Activated T-cell treated with anti-CD3 and anti-CD28 coated beads, Interleukin-2, amount 50 U/mL, for 24 hours (primary cell): ENCODE data around the gene DYNLRB2.

ENCODE experiments used
- DNase-seq: peaks from one replicate; pipeline ENCODE4 v3.0.0-alpha.2; 2020
- H3K27ac Mint-ChIP-seq: 2 replicates; pipeline ENCODE4 v1.8.0; 2020; ENCODE audit warnings: mild to moderate bottlenecking, mixed read lengths
- H3K27me3 Mint-ChIP-seq: 2 replicates; pipeline ENCODE4 v1.8.0; 2020; ENCODE audit warnings: mixed read lengths
- H3K36me3 Mint-ChIP-seq: 2 replicates; pipeline ENCODE4 v1.8.0; 2020; ENCODE audit warnings: low read depth, mixed read lengths
- H3K4me1 Mint-ChIP-seq: 2 replicates; pipeline ENCODE4 v1.8.0; 2020; ENCODE audit warnings: low read depth, mixed read lengths
- H3K4me3 Mint-ChIP-seq: 2 replicates; pipeline ENCODE4 v1.8.0; 2020; ENCODE audit warnings: mild to moderate bottlenecking, moderate library complexity, mixed read lengths
- H3K9me3 Mint-ChIP-seq: 2 replicates; pipeline ENCODE4 v1.8.0; 2020; ENCODE audit warnings: mixed read lengths

Gene DYNLRB2

DNA sequence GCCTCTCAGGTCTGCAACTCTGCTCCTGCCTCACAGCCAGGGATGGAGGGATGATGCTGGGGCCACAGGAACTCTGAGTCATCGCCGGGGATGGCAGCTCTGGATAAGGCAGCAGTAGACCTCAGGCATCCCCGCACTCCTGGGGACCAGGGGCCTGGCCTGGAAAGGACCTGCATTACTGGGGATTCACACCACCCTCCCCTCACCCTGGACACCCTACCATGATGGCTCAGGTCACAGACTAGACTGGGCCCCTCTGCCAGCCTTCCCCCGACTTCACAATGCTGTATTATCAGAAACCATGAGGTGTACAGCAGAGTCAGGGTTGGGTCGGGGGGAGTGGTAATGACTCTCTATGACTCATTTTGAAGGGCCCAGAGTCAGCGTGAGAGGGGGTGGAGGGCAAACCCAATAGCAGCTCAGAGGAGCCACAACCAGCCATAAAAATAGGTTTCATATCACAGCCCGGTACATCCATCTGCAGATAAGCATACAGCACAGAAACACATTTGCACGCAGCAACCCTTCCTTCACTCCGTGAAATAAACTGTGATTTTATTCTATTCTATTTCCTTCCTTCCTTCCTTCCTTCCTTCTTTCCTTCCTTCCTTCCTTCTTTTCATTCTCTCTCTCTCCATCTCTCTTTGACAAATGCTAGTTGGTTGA lies 28.8 kb downstream of the DYNLRB2 start:
- Mint-ChIP-seq H3K4me1 (peaks cover 40% of the 10 kb centered on the region), H3K36me3 (no peaks in the 10 kb centered on the region), H3K4me3 (peak overlapping the region; percentile 2), H3K27me3 (no peaks in the 10 kb centered on the region), H3K9me3 (peaks cover 9% of the 10 kb centered on the region), H3K27ac (peak overlapping the region; percentile 79)
- peak; percentile 78 for DNase-seq

DNA sequence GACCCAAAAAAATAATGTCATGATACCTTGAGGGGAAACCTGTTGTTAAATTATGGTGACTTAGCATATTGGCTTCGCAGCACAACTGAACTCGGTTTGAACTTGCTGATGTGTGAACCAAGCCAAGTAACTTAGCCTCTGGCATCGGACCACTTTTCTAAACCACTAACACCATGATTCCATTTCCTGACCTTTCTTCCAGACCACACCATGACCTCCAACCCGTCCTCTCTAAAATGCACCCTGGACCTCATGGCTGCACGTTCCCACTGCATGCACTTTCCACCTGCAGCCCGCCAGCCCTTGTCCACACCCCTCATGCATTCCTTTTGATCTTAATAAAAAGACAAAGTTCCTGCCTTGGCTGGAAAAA lies 29.3 kb downstream of the DYNLRB2 start:
- Mint-ChIP-seq H3K27me3 (no peaks in the 10 kb centered on the region), H3K4me1 (peaks cover 34% of the 10 kb centered on the region), H3K9me3 (peaks cover 9% of the 10 kb centered on the region), H3K4me3 (peak overlapping the region; percentile 2), H3K27ac (peak overlapping the region; percentile 79), H3K36me3 (no peaks in the 10 kb centered on the region)
- no peak for DNase-seq

DNA sequence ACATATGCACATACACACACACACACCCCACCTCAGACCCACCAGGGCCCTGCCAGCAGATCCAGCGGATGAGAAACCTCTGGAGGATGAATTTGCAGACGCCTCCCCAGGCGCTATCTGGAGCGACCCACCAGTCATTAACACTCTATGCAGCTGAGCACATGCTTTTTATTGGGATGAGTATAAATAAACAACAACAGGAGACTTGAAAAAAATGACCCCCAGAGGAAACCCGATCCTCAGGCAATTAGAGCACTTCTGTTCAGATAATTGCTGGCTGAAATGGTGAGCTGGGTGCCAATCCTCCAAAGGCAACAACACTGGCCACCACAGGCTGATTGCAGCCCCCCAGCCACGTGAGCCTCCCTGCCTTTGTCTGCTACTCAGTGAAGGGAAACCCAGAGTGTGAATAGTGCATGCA lies 32.9 kb downstream of the DYNLRB2 start:
- Mint-ChIP-seq H3K36me3 (no peaks in the 10 kb centered on the region), H3K4me3 (no peak overlapping the region), H3K27me3 (no peaks in the 10 kb centered on the region), H3K27ac (no peak overlapping the region), H3K4me1 (peaks cover 34% of the 10 kb centered on the region), H3K9me3 (peaks cover 6% of the 10 kb centered on the region)
- no peak for DNase-seq

DNA sequence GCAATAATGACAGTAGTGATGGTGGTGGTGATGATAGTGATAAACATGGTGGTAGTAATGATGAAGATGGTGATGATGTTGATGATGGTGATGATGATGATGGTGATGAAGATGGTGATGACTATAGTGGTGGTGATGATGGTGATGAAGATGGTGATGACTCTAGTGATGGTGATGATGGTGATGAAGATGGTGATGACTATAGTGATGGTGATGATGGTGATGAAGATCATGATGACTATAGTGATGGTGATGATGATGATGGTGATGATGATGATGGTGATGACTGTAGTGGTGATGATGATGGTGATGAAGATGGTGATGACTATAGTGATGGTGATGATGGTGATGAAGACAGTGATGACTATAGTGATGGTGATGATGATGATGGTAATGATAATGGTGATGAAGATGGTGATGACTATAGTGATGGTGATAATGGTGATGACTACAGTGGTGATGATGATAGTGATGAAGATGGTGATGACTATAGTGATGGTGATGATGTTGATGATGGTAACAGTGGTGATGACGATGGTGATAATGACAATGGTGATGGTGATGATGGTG lies 35.6 kb downstream of the DYNLRB2 start:
- no peak for DNase-seq
- no peak overlapping the region for H3K4me3 Mint-ChIP-seq
- no peak overlapping the region for H3K27ac Mint-ChIP-seq
- H3K4me1 Mint-ChIP-seq = peaks cover 36% of the 10 kb centered on the region
- H3K27me3 Mint-ChIP-seq = no peaks in the 10 kb centered on the region
- peaks cover 9% of the 10 kb centered on the region for H3K9me3 Mint-ChIP-seq
- H3K36me3 Mint-ChIP-seq = no peaks in the 10 kb centered on the region

DNA sequence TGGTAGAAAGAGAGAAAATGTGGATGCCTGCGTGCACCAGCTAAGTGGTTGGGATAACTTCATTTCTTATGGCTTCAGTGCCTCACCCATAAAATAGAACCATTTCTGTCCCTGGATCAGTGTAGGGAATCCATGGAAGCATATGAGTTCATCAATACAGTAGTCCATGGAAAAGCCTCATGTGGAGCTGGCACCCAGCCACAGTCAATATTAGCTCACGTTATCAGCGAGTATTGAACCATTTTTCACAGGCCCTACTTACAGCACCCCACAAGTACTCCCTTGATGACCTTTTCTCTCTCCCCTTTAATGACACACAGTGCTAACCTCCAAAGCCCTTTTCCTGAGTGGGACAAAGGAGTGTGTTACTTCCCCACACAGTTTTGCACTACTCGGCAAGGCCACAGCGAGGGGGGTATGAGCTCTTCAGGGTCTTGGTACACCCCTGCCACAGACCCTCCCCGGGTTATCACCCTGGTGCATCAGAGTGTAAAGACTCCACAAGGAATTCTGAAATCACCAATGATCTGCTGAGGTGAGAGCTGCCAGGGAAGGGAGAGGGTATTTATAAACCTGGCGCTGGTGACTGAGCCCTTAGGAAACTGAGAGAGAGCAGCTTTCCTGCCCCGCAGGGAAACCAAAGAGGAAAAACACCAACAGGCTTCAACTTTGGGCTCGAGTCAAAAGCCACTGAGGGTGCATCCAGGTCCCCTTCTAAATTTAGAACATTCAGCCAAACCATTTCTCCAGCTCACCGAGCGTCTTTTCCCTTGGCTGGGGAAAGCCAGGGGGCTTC lies 36.9 kb downstream of the DYNLRB2 start:
- H3K27me3 Mint-ChIP-seq = no peaks in the 10 kb centered on the region
- no peak for DNase-seq
- no peaks in the 10 kb centered on the region for H3K36me3 Mint-ChIP-seq
- H3K4me3 Mint-ChIP-seq = no peak overlapping the region
- H3K27ac Mint-ChIP-seq = no peak overlapping the region
- peaks cover 9% of the 10 kb centered on the region for H3K9me3 Mint-ChIP-seq
- peaks cover 47% of the 10 kb centered on the region for H3K4me1 Mint-ChIP-seq

DNA sequence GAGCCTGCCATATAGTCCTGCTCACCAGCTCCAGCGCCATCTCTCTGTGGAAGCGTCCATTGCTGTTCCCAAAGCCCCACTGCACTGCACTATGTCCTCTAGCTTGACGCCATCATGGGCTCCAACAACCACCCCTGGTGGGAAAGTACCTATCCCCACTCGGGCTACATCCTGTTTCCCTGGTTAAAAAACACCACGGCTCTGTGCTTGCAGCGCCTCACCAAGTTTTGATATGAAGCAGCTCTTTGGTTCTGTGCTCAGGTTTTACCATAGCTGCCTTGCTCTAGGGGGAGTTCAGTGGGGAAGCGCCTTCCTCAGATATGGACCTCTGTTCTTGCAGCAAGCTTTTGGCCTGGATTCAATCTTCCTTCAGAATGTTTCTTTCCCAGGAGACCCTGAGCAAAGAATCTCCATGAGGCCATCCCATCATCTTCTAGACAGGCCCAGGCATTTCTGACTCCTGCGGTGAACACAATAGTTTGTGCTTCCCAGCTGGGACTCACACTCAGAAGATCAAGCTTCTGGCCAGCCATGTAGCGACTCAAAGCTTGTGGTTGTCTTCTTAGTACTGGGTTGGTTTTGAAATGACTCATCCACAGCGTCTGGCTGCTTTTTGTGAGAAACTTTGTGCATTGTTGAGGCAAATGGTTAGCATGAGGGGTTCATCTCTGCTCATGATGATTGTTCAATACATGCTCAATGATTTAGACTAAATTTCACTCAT lies 39.5 kb downstream of the DYNLRB2 start:
- H3K36me3 Mint-ChIP-seq = no peaks in the 10 kb centered on the region
- DNase-seq = peak; percentile 72
- peak overlapping the region; percentile 96 for H3K27ac Mint-ChIP-seq
- peaks cover 9% of the 10 kb centered on the region for H3K9me3 Mint-ChIP-seq
- no peaks in the 10 kb centered on the region for H3K27me3 Mint-ChIP-seq
- H3K4me1 Mint-ChIP-seq = peaks cover 70% of the 10 kb centered on the region
- H3K4me3 Mint-ChIP-seq = peak overlapping the region; percentile 56

DNA sequence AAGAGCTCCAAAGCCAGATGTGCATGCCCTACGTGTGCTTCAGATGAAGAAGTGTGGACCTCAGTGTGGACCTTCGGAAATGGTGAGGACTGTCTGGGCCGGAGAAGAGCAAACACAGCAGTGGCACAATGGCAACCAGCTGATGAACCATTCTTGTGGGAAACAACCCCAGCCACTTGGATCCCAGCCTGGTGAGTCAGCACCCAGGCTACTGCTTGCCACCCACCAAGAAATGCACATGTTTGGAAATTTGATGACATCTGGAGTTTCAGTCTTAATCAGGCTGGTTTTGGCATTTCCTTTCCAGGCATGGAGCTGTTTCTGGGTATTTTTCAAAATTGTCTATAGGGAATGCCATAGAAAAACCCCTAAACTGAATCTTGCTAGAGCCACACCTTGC lies 42.7 kb downstream of the DYNLRB2 start:
- Mint-ChIP-seq H3K4me1 (peaks cover 76% of the 10 kb centered on the region), H3K27me3 (peaks cover 8% of the 10 kb centered on the region), H3K27ac (peak overlapping the region; percentile 69), H3K36me3 (no peaks in the 10 kb centered on the region), H3K4me3 (no peak overlapping the region), H3K9me3 (peaks cover 9% of the 10 kb centered on the region)
- peak; percentile 61 for DNase-seq

DNA sequence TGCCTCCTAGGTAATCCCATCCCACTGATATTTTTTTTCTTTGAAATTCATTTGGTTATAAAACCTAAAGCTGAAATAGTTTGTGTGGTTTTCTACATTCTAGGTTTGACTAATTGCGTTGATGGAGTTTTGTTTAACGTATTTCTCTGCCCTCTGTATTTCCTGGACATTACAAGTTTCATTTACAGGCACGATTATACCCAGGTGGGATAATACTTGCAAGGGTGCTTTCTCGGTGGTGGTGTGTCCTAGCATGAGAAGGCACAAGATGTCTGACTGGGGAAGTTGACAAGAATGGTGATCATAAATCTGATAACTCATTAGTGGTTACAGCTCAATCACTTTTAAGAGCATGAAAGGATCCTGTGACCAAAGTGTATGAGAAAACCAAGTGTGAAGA lies 45.0 kb downstream of the DYNLRB2 start:
- H3K27ac Mint-ChIP-seq = peak overlapping the region; percentile 34
- no peak for DNase-seq
- H3K4me1 Mint-ChIP-seq = peaks cover 62% of the 10 kb centered on the region
- H3K4me3 Mint-ChIP-seq = no peak overlapping the region
- peaks cover 14% of the 10 kb centered on the region for H3K27me3 Mint-ChIP-seq
- H3K36me3 Mint-ChIP-seq = no peaks in the 10 kb centered on the region
- H3K9me3 Mint-ChIP-seq = peaks cover 6% of the 10 kb centered on the region

DNA sequence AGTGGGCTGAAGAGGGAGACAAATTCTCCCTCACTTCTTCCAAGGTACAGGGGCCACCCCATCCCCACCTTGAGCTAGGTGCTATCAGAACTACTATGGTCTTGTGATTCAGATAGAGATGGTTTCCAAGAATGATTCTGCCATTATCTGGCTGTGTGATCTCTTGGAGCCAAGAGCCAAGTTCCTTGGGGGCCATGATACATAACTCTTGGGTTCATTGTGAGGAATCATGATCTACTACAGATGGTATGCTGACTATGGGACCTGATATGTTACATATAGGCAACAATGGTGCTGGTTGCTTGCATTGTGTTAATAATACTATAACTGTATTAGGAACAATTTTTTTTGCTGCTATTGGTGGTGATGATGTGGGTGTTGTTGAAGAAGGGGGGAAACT lies 45.7 kb downstream of the DYNLRB2 start:
- Mint-ChIP-seq H3K27me3 (peaks cover 14% of the 10 kb centered on the region), H3K36me3 (no peaks in the 10 kb centered on the region), H3K4me3 (no peak overlapping the region), H3K27ac (peak overlapping the region; percentile 34), H3K4me1 (peaks cover 62% of the 10 kb centered on the region), H3K9me3 (peaks cover under 1% of the 10 kb centered on the region)
- no peak for DNase-seq

DNA sequence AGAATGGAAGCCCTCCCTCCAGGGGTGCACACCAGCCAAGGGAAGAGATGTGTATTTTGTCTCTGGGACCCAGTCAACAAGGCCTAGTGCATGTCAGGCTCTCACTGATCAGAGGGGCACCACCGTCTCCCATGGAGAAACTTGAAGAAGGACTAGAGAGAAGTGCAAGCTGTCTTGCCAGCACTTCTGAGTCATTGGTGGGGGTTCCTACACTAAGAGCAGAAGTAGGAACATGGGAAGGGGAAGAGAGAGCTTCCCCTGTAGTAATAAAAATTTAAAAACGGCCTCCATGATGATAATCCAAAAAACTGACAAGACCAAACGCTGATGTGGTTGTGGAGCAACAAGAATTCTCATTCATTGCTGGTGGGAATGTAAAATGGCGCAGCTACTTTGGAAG lies 46.3 kb downstream of the DYNLRB2 start:
- no peak overlapping the region for H3K4me3 Mint-ChIP-seq
- no peak for DNase-seq
- no peaks in the 10 kb centered on the region for H3K9me3 Mint-ChIP-seq
- peaks cover 62% of the 10 kb centered on the region for H3K4me1 Mint-ChIP-seq
- peaks cover 18% of the 10 kb centered on the region for H3K27me3 Mint-ChIP-seq
- no peaks in the 10 kb centered on the region for H3K36me3 Mint-ChIP-seq
- H3K27ac Mint-ChIP-seq = no peak overlapping the region

DNA sequence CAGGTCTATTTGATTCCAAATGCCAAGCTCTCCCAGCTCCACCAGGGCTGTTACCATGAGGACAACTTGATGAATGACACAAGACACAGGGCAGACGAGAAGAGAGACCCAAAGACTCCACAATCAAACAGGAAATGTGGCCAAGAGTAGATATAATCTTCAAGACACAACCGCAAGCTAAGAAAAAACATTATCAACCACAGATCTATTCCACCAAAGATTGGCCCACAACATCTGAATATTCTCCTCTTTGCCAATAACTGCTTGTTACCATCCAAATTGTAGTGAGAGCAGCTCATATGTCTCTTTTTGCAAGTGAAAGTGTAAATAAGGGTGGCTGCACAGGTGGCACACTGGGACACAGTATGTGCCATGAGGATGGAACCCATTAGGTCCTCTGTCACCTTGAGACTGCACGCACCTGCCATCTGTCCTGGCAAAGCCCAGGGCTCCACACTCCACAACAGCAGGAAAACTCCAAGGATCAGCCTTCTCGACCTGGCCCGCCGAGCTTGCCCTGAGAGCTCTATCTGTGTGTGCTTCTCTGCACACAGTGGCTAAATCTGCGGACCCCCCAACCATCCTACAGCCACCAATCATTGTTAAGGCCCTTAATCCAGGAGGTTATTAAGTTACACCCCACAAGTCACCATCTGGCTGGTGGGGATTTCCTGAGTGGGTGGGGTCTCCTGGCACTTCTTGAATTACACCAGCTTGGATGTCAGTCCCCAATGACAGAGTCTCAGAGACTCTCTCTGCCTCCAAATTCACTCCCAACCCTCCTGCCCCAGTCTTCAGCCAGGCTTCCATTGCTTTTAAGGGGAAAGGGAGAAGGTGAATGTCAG lies 50.5 kb downstream of the DYNLRB2 start:
- Mint-ChIP-seq H3K4me3 (peak overlapping the region; percentile 10), H3K36me3 (no peaks in the 10 kb centered on the region), H3K27me3 (peaks cover 22% of the 10 kb centered on the region), H3K4me1 (peaks cover 30% of the 10 kb centered on the region), H3K9me3 (peaks cover 6% of the 10 kb centered on the region), H3K27ac (peak overlapping the region; percentile 24)
- DNase-seq = no peak

DNA sequence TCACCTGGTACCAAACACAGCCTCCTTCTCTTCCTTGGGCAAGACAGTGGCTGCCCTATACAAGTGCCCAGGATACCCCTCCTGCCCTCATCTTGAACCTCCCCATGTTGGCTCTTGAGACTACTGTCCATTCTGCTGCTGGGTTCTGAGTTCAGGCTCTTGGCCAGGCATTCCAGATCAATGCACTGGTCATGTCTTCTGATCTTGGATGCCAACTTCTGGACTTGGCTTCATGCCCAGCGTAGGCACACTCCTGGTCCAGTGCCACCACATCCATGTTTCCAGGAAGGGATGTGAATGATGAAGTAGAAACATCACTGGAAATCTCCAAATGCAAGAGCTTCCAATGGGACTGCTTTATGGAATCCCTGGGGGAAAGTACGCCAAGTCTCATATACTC lies 51.5 kb downstream of the DYNLRB2 start:
- Mint-ChIP-seq H3K36me3 (no peaks in the 10 kb centered on the region), H3K27me3 (peaks cover 20% of the 10 kb centered on the region)

DNA sequence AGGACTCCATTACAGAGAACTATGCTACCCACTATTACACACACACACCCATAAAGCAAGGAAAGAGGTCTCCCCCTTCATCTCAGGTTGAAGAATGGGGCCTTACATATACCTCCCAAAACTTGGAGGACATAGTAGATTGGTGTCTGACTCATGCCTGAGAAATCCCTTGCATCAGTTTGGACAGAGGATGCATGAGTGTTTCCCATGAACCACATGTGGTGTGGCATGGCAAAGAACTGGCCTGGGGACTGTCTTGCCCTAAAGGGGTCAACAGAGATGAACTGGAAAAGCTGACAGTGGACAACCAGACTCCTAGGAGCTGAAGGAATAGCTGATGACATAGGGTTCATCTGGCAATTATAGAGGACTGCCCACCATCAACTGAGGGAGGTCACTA lies 54.0 kb downstream of the DYNLRB2 start:
- DNase-seq = no peak
- H3K27me3 Mint-ChIP-seq = peaks cover 9% of the 10 kb centered on the region
- peaks cover 22% of the 10 kb centered on the region for H3K4me1 Mint-ChIP-seq
- H3K27ac Mint-ChIP-seq = no peak overlapping the region
- no peak overlapping the region for H3K4me3 Mint-ChIP-seq
- peaks cover 11% of the 10 kb centered on the region for H3K9me3 Mint-ChIP-seq
- peaks cover 2% of the 10 kb centered on the region for H3K36me3 Mint-ChIP-seq

More for the DNA sequence above, 51.5 kb downstream of the DYNLRB2 start:
- Mint-ChIP-seq H3K4me1 (peaks cover 22% of the 10 kb centered on the region), H3K27ac (no peak overlapping the region), H3K9me3 (peaks cover 11% of the 10 kb centered on the region), H3K4me3 (no peak overlapping the region)
- DNase-seq = no peak
